Retinal pigment epithelial cell (primary cell): ENCODE data around the gene KLHDC8A.

Experiments used
- DNase-seq: peaks from one replicate; pipeline ENCODE4 v3.0.0-alpha.2; 2010; ENCODE audit warnings: low read depth
- H3K4me3 ChIP-seq: 2 replicates; pipeline ENCODE4 v1.5.1; 2011; ENCODE audit warnings: mild to moderate bottlenecking, low read length, control low read depth, moderate library complexity
- CTCF ChIP-seq: conservative IDR thresholded peaks from 2 replicates; pipeline ENCODE4 v1.5.1; 2011; ENCODE audit warnings: low read depth, low read length, control low read depth, inconsistent platforms

The KLHDC8A gene

GRCh38 chr1:205350124-205350523 is 6.6 kb downstream of the KLHDC8A start:
- DNase-seq: no peak
- no peak for TF ChIP-seq CTCF
- no peak overlapping the region for H3K4me3 ChIP-seq

- TF ChIP-seq CTCF: no peak
- H3K4me3 ChIP-seq: no peak overlapping the region
- peak; percentile 84 for DNase-seq
These were observed 7.9 kb downstream of the KLHDC8A start for GRCh38 chr1:205348554-205349487.

- no peak overlapping the region for H3K4me3 ChIP-seq
- DNase-seq: peak; percentile 51
- no peak for TF ChIP-seq CTCF
These were observed 9.7 kb downstream of the KLHDC8A start for GRCh38 chr1:205346956-205347574.

- TF ChIP-seq CTCF: no peak
- DNase-seq: no peak
These were observed 11.0 kb downstream of the KLHDC8A start for GRCh38 chr1:205345761-205346160.

GRCh38 chr1:205344066-205344928 is 12.4 kb downstream of the KLHDC8A start:
- DNase-seq: no peak
- TF ChIP-seq CTCF: no peak
- H3K4me3 ChIP-seq: peak overlapping the region; percentile 48

More at GRCh38 chr1:205345761-205346160, 11.0 kb downstream of the KLHDC8A start:
- H3K4me3 ChIP-seq: no peak overlapping the region

- H3K4me3 ChIP-seq: peak overlapping the region; percentile 48
- peak; percentile 45 for TF ChIP-seq CTCF
- no peak for DNase-seq
These were observed 13.2 kb downstream of the KLHDC8A start for GRCh38 chr1:205343431-205344065.
